Aorta (tissue), 5 donors: ENCODE data around the gene ZNF549. TPM values are rescaled to one million over a fixed set of nuclear protein-coding genes. Genes with fewer than 3 reads are reported as not detected.

Experiments used
- ATAC-seq: fragments of 200-7000 bp; cut with Tn5 transposase; one replicate; pipeline ENCODE4 v1.9.1; 2022; ENCODE audit warnings: moderate library complexity; ENCODE audit not compliant: low FRiP score
- DNase-seq, 2 donors: peaks; one replicate each; pipeline ENCODE4 v3.0.0-alpha.2; 2020
- H3K27ac ChIP-seq, 2 donors: one replicate each; pipeline ENCODE4 v1.5.1; 2013; ENCODE audit warnings: low read length in 2 of 2, mild to moderate bottlenecking in 2 of 2, moderate library complexity in 2 of 2, control low read depth in 1 of 2, inconsistent platforms in 1 of 2, low read depth in 1 of 2
- H3K27me3 ChIP-seq, 2 donors: one replicate each; pipeline ENCODE4 v1.6.1; 2013; ENCODE audit warnings: control low read depth in 1 of 2, low read length in 1 of 2, mild to moderate bottlenecking in 1 of 2, moderate library complexity in 1 of 2; ENCODE audit not compliant: insufficient read depth in 2 of 2, control insufficient read depth in 1 of 2
- H3K36me3 ChIP-seq, 2 donors: one replicate each; pipeline ENCODE4 v1.6.1; 2013; ENCODE audit warnings: control low read depth in 1 of 2, low read length in 1 of 2, mild to moderate bottlenecking in 1 of 2; ENCODE audit not compliant: insufficient read depth in 2 of 2, control insufficient read depth in 1 of 2
- H3K4me1 ChIP-seq, 2 donors: one replicate each; pipeline ENCODE4 v1.6.1; 2013; ENCODE audit warnings: low read length in 2 of 2, control low read depth in 1 of 2, mild to moderate bottlenecking in 1 of 2, moderate library complexity in 1 of 2; ENCODE audit not compliant: insufficient read depth in 2 of 2, control insufficient read depth in 1 of 2
- H3K4me3 ChIP-seq, 2 donors: one replicate each; pipeline ENCODE4 v1.5.1; 2013; ENCODE audit warnings: low read length in 2 of 2, control low read depth in 1 of 2, mild to moderate bottlenecking in 1 of 2
- H3K9me3 ChIP-seq: one replicate; pipeline ENCODE4 v1.6.1; 2013; ENCODE audit warnings: mild to moderate bottlenecking, low read length; ENCODE audit not compliant: control insufficient read depth
- WGBS, 2 donors: extraction: QIAGEN DNeasy Blood & Tissue Kit; methylation state at CpG; one replicate each; pipeline ENCODE4 v1.1.7; 2013; 5-methylcytosine and 5-hydroxymethylcytosine counted together
- intact Hi-C, 2 donors: fragments of 100-400 bp; cut with DNase I; formaldehyde crosslinking; loops; one replicate each; pipeline versions ENCODE4 v1.14.2 to v1.15.0; 2022
- polyA plus RNA-seq, 2 donors: library from polyadenylated mRNA; stranded (reverse); fragments of 200-250 nt; gene quantifications; one replicate each; pipeline ENCODE4 v1.2.3, GENCODE V29; 2013
- total RNA-seq, 2 donors: library from RNA; stranded (reverse); fragmentation: NEBNext Ultra II Directional; extraction: Animal tissue kit (Norgen Biotek cat#: 25700); gene quantifications; one replicate each; pipeline ENCODE4 v1.2.1, GENCODE V29; 2021
- donor health status: healthy with polysubstance abuse.
- donor health status: Bipolar disorder and iron deficiency.
- donor health status: DM: no; HTN: no; CAD: no.
- donor health status: DM: no; HTN: no; CAD: no.
- donor health status: DM: yes; HTN: yes; CAD: no.

Gene ZNF549
- total and polyA plus RNA-seq, 4 donors: 1.1 to 7.6 (median 5.0) TPM

GRCh38 chr19:57559404-57560025 lies 32.4 kb downstream of the ZNF549 start, which contains the start of gene ZNF550:
TSS of gene ZNF550 (minus strand) at chr19:57559863. CDS start at chr19:57559682, 181 bp downstream.
- ATAC-seq (peak; percentile 98), DNase-seq (peak; percentile 94 to 97)
- 1% methylated on average over 49 to 56 of the region's 56 CpGs for WGBS, 2 donors
- intact Hi-C loops: no loop called here
- peaks cover 12% of the 10 kb centered on the region for H3K9me3 ChIP-seq
- H3K27ac ChIP-seq: no peak within 1 kb of the TSS
- peaks cover 0 to 5% of the 10 kb centered on the region in 2 donors for H3K36me3 ChIP-seq
- peak within 1 kb of the TSS; percentile 8 to 87 for H3K4me3 ChIP-seq
- H3K27me3 ChIP-seq: no peaks in the 10 kb centered on the region
- peaks cover 0 to 2% of the 10 kb centered on the region in 2 donors for H3K4me1 ChIP-seq

- ATAC-seq: peak; percentile 49
- Histone ChIP-seq H3K4me3 (peak overlapping the region; percentile 5 to 87), H3K9me3 (peaks cover 11% of the 10 kb centered on the region), H3K27ac (no peak overlapping the region), H3K4me1 (peaks cover 0 to 2% of the 10 kb centered on the region in 2 donors), H3K36me3 (peaks cover 0 to 3% of the 10 kb centered on the region in 2 donors), H3K27me3 (no peaks in the 10 kb centered on the region)
- 16 to 20% methylated on average over 23 of the region's 23 CpGs for WGBS, 2 donors
- DNase-seq: peak; percentile 46 to 80
- intact Hi-C loops: no loop called here
Measured at GRCh38 chr19:57560049-57560491, 32.9 kb downstream of the ZNF549 start.

- peaks cover 19% of the 10 kb centered on the region for H3K9me3 ChIP-seq
- no peak overlapping the region for H3K4me3 ChIP-seq
- intact Hi-C loops: no loop called here
- no peak overlapping the region for H3K27ac ChIP-seq
- DNase-seq (no peak), ATAC-seq (no peak)
- peaks cover 0 to 2% of the 10 kb centered on the region in 2 donors for H3K4me1 ChIP-seq
- 57 to 68% methylated on average over 1 of the region's 1 CpG for WGBS, 2 donors
- no peaks in the 10 kb centered on the region for H3K36me3 ChIP-seq
- no peaks in the 10 kb centered on the region for H3K27me3 ChIP-seq
Measured at GRCh38 chr19:57563547-57563946, 36.4 kb downstream of the ZNF549 start.

GRCh38 chr19:57566396-57567265 lies 39.5 kb downstream of the ZNF549 start:
- Histone ChIP-seq H3K36me3 (peaks cover 0 to under 1% of the 10 kb centered on the region in 2 donors), H3K27ac (no peak overlapping the region), H3K27me3 (no peaks in the 10 kb centered on the region), H3K9me3 (peaks cover 41% of the 10 kb centered on the region), H3K4me1 (no peaks in the 10 kb centered on the region), H3K4me3 (no peak overlapping the region)
- WGBS, 2 donors: 57 to 65% methylated on average over 7 of the region's 7 CpGs
- ATAC-seq: no peak
- no peak for DNase-seq
- intact Hi-C loops: no loop called here

GRCh38 chr19:57570707-57571106 lies 43.6 kb downstream of the ZNF549 start:
- Histone ChIP-seq H3K9me3 (peaks cover 64% of the 10 kb centered on the region), H3K4me1 (no peaks in the 10 kb centered on the region), H3K4me3 (no peak overlapping the region), H3K27me3 (no peaks in the 10 kb centered on the region), H3K36me3 (peaks cover 21 to 30% of the 10 kb centered on the region in 2 donors), H3K27ac (no peak overlapping the region)
- DNase-seq (no peak), ATAC-seq (no peak)
- intact Hi-C loops: no loop called here

GRCh38 chr19:57572415-57572947 lies 45.3 kb downstream of the ZNF549 start:
- no peak overlapping the region for H3K4me3 ChIP-seq
- 98 to 99% methylated on average over 3 of the region's 3 CpGs for WGBS, 2 donors
- ATAC-seq: no peak
- no peak overlapping the region for H3K27ac ChIP-seq
- H3K27me3 ChIP-seq: no peaks in the 10 kb centered on the region
- intact Hi-C loops: no loop called here
- no peak for DNase-seq
- no peaks in the 10 kb centered on the region for H3K4me1 ChIP-seq
- H3K36me3 ChIP-seq: peaks cover 24 to 32% of the 10 kb centered on the region in 2 donors
- H3K9me3 ChIP-seq: peaks cover 67% of the 10 kb centered on the region

- intact Hi-C loops: no loop called here
- Histone ChIP-seq H3K36me3 (peaks cover 24 to 30% of the 10 kb centered on the region in 2 donors), H3K4me3 (no peak overlapping the region), H3K9me3 (peaks cover 39% of the 10 kb centered on the region), H3K4me1 (no peaks in the 10 kb centered on the region), H3K27me3 (no peaks in the 10 kb centered on the region), H3K27ac (no peak overlapping the region)
- ATAC-seq (no peak), DNase-seq (no peak)
Measured at GRCh38 chr19:57576661-57577060, 49.5 kb downstream of the ZNF549 start.

- 1% methylated on average over 62 of the region's 62 CpGs for WGBS, 2 donors
- intact Hi-C loops: no loop called here
- Histone ChIP-seq H3K9me3 (peaks cover 20% of the 10 kb centered on the region), H3K4me3 (peak within 1 kb of the TSS; percentile 83 to 92), H3K27ac (no peak within 1 kb of the TSS), H3K36me3 (peaks cover 10 to 15% of the 10 kb centered on the region in 2 donors), H3K27me3 (no peaks in the 10 kb centered on the region), H3K4me1 (no peaks in the 10 kb centered on the region)
- DNase-seq (peak; percentile 97 to 98), ATAC-seq (peak; percentile 98)
Measured at GRCh38 chr19:57578487-57579205, 51.5 kb downstream of the ZNF549 start, which contains the start of gene ZNF416. TSS of gene ZNF416 (minus strand) at chr19:57578911. CDS start at chr19:57578704, 207 bp downstream.
